H1 (cell line): ENCODE measurements around the gene PLEKHG2. TPM values are rescaled to one million over a fixed set of nuclear protein-coding genes. Genes with fewer than 3 reads are reported as not detected.
"Not testable (repeated sequence)": the region's sequence is repeated elsewhere in the genome, so short reads cannot be mapped to it uniquely, and the experiment has no call there.

Experiments
- CTCF ChIA-PET: fragments of 300-600 bp; sonication (Branson Sonifier 250); formaldehyde crosslinking; loops from one replicate; lab custom pipeline; 2021; ENCODE audit not compliant: partially characterized antibody; lab: Charles Lee
- POLR2A ChIA-PET: fragments of 300-600 bp; sonication (Branson Sonifier 250); formaldehyde crosslinking; loops from one replicate; lab custom pipeline; 2021; ENCODE audit warnings: inconsistent platforms; ENCODE audit not compliant: partially characterized antibody; lab: Charles Lee
- DNase-seq, 2 experiments: peaks; one replicate each; pipeline versions ENCODE4 v3.0.0 to v3.0.0-alpha.2; 2010 to 2022; ENCODE audit warnings: low spot score in 2 of 2, low read depth in 1 of 2, mixed read lengths in 1 of 2
- FAIRE-seq: peaks from 2 replicates; lab custom pipeline; 2011; peaks lifted over from hg19 to GRCh38; lab: Jason Lieb, UNC
- H2AFZ ChIP-seq: 2 replicates; pipeline ENCODE4 v1.8.1; 2012; ENCODE audit warnings: low read length, inconsistent platforms
- H2AK5ac ChIP-seq: 2 replicates; pipeline ENCODE4 v1.6.1; 2013; ENCODE audit warnings: low read depth, low read length
- H2BK120ac ChIP-seq: replicated peaks from 2 replicates; pipeline ENCODE3; 2013; ENCODE audit warnings: low read depth, low read length, inconsistent platforms
- H2BK12ac ChIP-seq: 2 replicates; pipeline ENCODE4 v1.6.1; 2013; ENCODE audit warnings: low read depth, low read length
- H2BK15ac ChIP-seq: 2 replicates; pipeline ENCODE4 v1.6.1; 2013; ENCODE audit warnings: low read length
- H2BK20ac ChIP-seq: 2 replicates; pipeline ENCODE4 v1.6.1; 2013; ENCODE audit warnings: low read length
- H2BK5ac ChIP-seq: 2 replicates; pipeline ENCODE4 v1.6.1; 2013; ENCODE audit warnings: low read depth, low read length
- H3K14ac ChIP-seq: 2 replicates; pipeline ENCODE4 v1.6.1; 2013; ENCODE audit warnings: inconsistent platforms; ENCODE audit not compliant: insufficient read length
- H3K18ac ChIP-seq: 2 replicates; pipeline ENCODE4 v1.6.1; 2013; ENCODE audit warnings: low read length; ENCODE audit errors: extremely low read depth
- H3K23ac ChIP-seq: 2 replicates; pipeline ENCODE4 v1.6.1; 2013; ENCODE audit warnings: inconsistent platforms; ENCODE audit not compliant: insufficient read length
- H3K23me2 ChIP-seq: 2 replicates; pipeline ENCODE4 v1.6.1; 2013; ENCODE audit warnings: low read depth, low read length
- H3K27ac ChIP-seq: 2 replicates; pipeline ENCODE4 v1.6.1; 2011; ENCODE audit warnings: low read depth, low read length, inconsistent platforms
- H3K27me3 ChIP-seq, 4 experiments: replicated peaks in 1 of 4; 1 replicate in 1 of 4; 2 replicates in 3 of 4; pipeline versions ENCODE4 v1.6.1 to v1.8.1; 2011 to 2013; ENCODE audit warnings: low read length in 3 of 4, mild to moderate bottlenecking in 3 of 4, inconsistent platforms in 2 of 4, mixed read lengths in 2 of 4, moderate library complexity in 1 of 4; ENCODE audit not compliant: control insufficient read depth in 3 of 4, insufficient read depth in 3 of 4; ENCODE audit errors: extremely low read depth in 1 of 4
- H3K36me3 ChIP-seq, 4 experiments: 2 replicates each; pipeline versions ENCODE4 v1.6.1 to v1.8.1; 2011 to 2013; ENCODE audit warnings: mild to moderate bottlenecking in 4 of 4, low read length in 3 of 4, moderate library complexity in 2 of 4, control low read depth in 1 of 4, inconsistent platforms in 1 of 4; ENCODE audit not compliant: insufficient read depth in 4 of 4, control insufficient read depth in 2 of 4
- H3K4ac ChIP-seq: replicated peaks from 2 replicates; pipeline ENCODE3; 2013; ENCODE audit warnings: low read length, low read depth, mixed read lengths, inconsistent platforms; ENCODE audit not compliant: insufficient read length
- H3K4me1 ChIP-seq, 4 experiments: replicated peaks in 1 of 4; 1 replicate in 1 of 4; 2 replicates in 3 of 4; pipeline versions ENCODE4 v1.6.1 to v1.8.1; 2011 to 2013; ENCODE audit warnings: low read length in 3 of 4, inconsistent platforms in 2 of 4, mixed read lengths in 1 of 4; ENCODE audit not compliant: insufficient read depth in 4 of 4, control insufficient read depth in 3 of 4
- H3K4me2 ChIP-seq, 2 experiments: 2 replicates each; pipeline versions ENCODE4 v1.6.1 to v1.8.1; 2011 to 2013; ENCODE audit warnings: low read depth in 2 of 2, low read length in 2 of 2, control low read depth in 1 of 2, inconsistent platforms in 1 of 2, mild to moderate bottlenecking in 1 of 2; ENCODE audit not compliant: insufficient read depth in 1 of 2
- H3K4me3 ChIP-seq, 4 experiments: fragments of 200-600, 300-600 bp in 1 of 4; sonication (generic), shearing (Covaris generic), sonication (Bioruptor Twin) in 1 of 4; 2 replicates each; pipeline versions ENCODE4 v1.5.1 to v1.8.1; 2011 to 2016; ENCODE audit warnings: low read length in 4 of 4, low read depth in 3 of 4, control low read depth in 2 of 4, inconsistent platforms in 2 of 4, mild to moderate bottlenecking in 2 of 4, mixed read lengths in 1 of 4, moderate library complexity in 1 of 4; ENCODE audit not compliant: insufficient read depth in 2 of 4; ENCODE audit errors: extremely low read depth in 1 of 4
- H3K56ac ChIP-seq: replicated peaks from 2 replicates; pipeline ENCODE3; 2013; ENCODE audit warnings: low read depth, mild to moderate bottlenecking, mixed read lengths, low read length, inconsistent platforms; ENCODE audit not compliant: insufficient read length
- H3K79me1 ChIP-seq: 2 replicates; pipeline ENCODE4 v1.6.1; 2013; ENCODE audit warnings: low read depth, low read length, control low read depth
- H3K79me2 ChIP-seq, 2 experiments: 2 replicates each; pipeline versions ENCODE4 v1.6.1 to v1.8.1; 2012 to 2013; ENCODE audit warnings: low read length in 2 of 2, mild to moderate bottlenecking in 2 of 2, inconsistent platforms in 1 of 2; ENCODE audit not compliant: insufficient read depth in 2 of 2, control insufficient read depth in 1 of 2
- H3K9ac ChIP-seq, 4 experiments: replicated peaks in 1 of 4; 1 replicate in 1 of 4; 2 replicates in 3 of 4; pipeline versions ENCODE4 v1.6.1 to v1.8.1; 2011 to 2013; ENCODE audit warnings: low read depth in 3 of 4, low read length in 3 of 4, control low read depth in 2 of 4, mild to moderate bottlenecking in 2 of 4, moderate library complexity in 2 of 4, inconsistent platforms in 1 of 4; ENCODE audit errors: extremely low read depth in 1 of 4
- H3K9me3 ChIP-seq, 2 experiments: 2 replicates each; pipeline versions ENCODE4 v1.6.1 to v1.8.1; 2012 to 2013; ENCODE audit warnings: mild to moderate bottlenecking in 2 of 2, moderate library complexity in 2 of 2, control low read depth in 1 of 2, inconsistent platforms in 1 of 2, low read depth in 1 of 2, low read length in 1 of 2, mixed read lengths in 1 of 2; ENCODE audit not compliant: insufficient read depth in 2 of 2
- H4K20me1 ChIP-seq, 2 experiments: replicated peaks in 1 of 2; 2 replicates each; pipeline versions ENCODE3 to v1.8.1; 2011 to 2013; ENCODE audit warnings: inconsistent platforms in 2 of 2, low read length in 2 of 2, mild to moderate bottlenecking in 1 of 2; ENCODE audit not compliant: insufficient read depth in 2 of 2, control insufficient read depth in 1 of 2
- H4K5ac ChIP-seq: 2 replicates; pipeline ENCODE4 v1.6.1; 2013; ENCODE audit warnings: low read length, low read depth, mixed read lengths, inconsistent platforms; ENCODE audit not compliant: insufficient read length
- H4K8ac ChIP-seq: 2 replicates; pipeline ENCODE4 v1.8.0; 2013; ENCODE audit warnings: mild to moderate bottlenecking, moderate library complexity, low read length, inconsistent platforms; ENCODE audit not compliant: insufficient read depth; ENCODE audit errors: extremely low read depth
- H4K91ac ChIP-seq: replicated peaks from 2 replicates; pipeline ENCODE3; 2013; ENCODE audit warnings: low read length, mixed read lengths, inconsistent platforms; ENCODE audit not compliant: insufficient read length
- WGBS, 2 experiments: shearing (Covaris generic) in 1 of 2; methylation state at CpG; one replicate each; pipeline versions ENCODE4 v1.1.6 to v1.1.7; 2013 to 2015; ENCODE audit warnings: low lambda C conversion rate in 2 of 2, mixed read lengths in 2 of 2, inconsistent platforms in 1 of 2, low coverage in 1 of 2, missing lambda C conversion rate in 1 of 2; ENCODE audit not compliant: insufficient replicate concordance in 2 of 2, insufficient coverage in 1 of 2, insufficient read length in 1 of 2; ENCODE audit errors: extremely low coverage in 1 of 2, missing lambda C conversion rate in 1 of 2; 5-methylcytosine and 5-hydroxymethylcytosine counted together
- polyA plus RNA-seq, 7 experiments: library from polyadenylated mRNA; depleted of rRNA in 3 of 7; stranded (reverse) in 5 of 7; unstranded in 2 of 7; fragments of >200 nt in 5 of 7; fragments of 200-250 nt in 2 of 7; gene quantifications; 1 replicate in 5 of 7; 2 replicates in 1 of 7; 4 replicates in 1 of 7; pipeline versions ENCODE4 v1.2.1 to v1.2.3, GENCODE V29; 2011 to 2013; ENCODE audit warnings: missing spikeins in 2 of 7, mixed read lengths in 2 of 7
- total RNA-seq: library from RNA; stranded (reverse); fragmentation: NEBNext Ultra II Directional; extraction: Animal tissue kit (Norgen Biotek cat#: 25700); gene quantifications from 2 replicates; pipeline ENCODE4 v1.2.1, GENCODE V29; 2021

PLEKHG2 gene
- total and polyA plus RNA-seq, 2 of the 8 experiments (the other 6 are each of a cell fraction or from before 2014, with no cell fraction given) = 16.9 to 65.7 TPM

DNA sequence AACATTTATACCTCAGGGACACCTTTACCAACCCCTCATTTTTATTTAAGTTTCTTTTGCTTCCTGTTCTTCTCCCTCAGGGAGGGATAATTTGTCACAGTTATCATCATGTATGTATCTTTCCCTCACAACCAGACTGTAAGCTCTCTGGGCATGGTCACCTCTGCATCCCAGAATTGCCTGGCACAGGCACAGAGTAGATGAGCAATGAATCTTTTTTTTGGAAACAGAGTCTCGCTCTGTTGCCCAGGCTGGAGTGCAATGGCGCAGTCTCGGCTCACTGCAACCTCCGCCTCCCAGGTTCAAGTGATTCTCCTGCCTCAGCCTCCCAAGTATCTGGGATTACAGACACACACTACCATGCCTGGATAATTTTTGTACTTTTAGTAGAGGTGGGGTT lies 33.1 kb upstream of the PLEKHG2 start:
- H2BK120ac ChIP-seq, H3K9me3 ChIP-seq, H3K23ac ChIP-seq, H3K4ac ChIP-seq, H2BK20ac ChIP-seq, H2AFZ ChIP-seq, H3K79me2 ChIP-seq, H2BK12ac ChIP-seq, H3K56ac ChIP-seq, H2BK15ac ChIP-seq, H4K8ac ChIP-seq, H3K18ac ChIP-seq, FAIRE-seq, DNase-seq, H2BK5ac ChIP-seq, H3K14ac ChIP-seq, H3K23me2 ChIP-seq, H2AK5ac ChIP-seq, H4K20me1 ChIP-seq, H3K27me3 ChIP-seq, H3K79me1 ChIP-seq, H4K91ac ChIP-seq, H3K4me1 ChIP-seq, H3K27ac ChIP-seq, H3K9ac ChIP-seq, H4K5ac ChIP-seq, H3K4me2 ChIP-seq, H3K4me3 ChIP-seq, CTCF ChIA-PET: not testable (repeated sequence)
- POLR2A ChIA-PET = interaction anchor here (1.6 to 4.3 kb wide), 2 partner anchors 12 to 32 kb away, joined by 4 to 20 read pairs; partner anchors contain the start of genes MED29, PAF1 and PLEKHG2
- H3K36me3 ChIP-seq = peaks cover 44 to 86% (median 69%) of the 10 kb centered on the region in 4 experiments
- WGBS, 2 experiments = 95% methylated on average over 3 of the region's 4 CpGs; no CpG with 5 or more reads in 1 of the 2 experiments
